Measurements from ENCODE around the gene CAP2.
"Not testable (repeated sequence)": the region's sequence is repeated elsewhere in the genome, so short reads cannot be mapped to it uniquely, and the experiment has no call there.

Gene CAP2

DNA sequence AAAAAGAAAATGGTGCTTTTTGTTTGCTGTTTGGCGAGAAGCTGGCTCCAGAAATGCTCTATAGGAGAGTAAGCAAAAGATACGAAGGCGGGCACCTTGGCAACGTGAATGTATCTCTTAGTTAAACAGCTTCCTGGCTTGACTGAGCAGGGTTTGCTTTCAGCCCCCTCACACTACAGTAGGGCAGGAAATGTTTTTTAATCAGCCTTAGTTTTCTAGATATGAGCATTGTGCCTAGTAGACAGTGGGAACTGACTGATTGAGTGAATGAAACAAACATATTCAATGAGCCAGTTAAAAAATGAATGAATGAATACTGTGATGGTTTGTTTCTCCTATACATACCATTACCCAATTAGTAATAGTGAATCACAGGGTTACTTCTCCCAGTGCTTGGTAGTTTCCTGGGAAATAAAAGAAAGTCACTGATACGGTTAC lies 19.9 kb downstream of the CAP2 start:
- H3K9me3 Mint-ChIP-seq: no peaks in the 10 kb centered on the region
- no peak for ATAC-seq (replicated peaks)
- no peak overlapping the region for H3K4me3 Mint-ChIP-seq
- H3K27me3 Mint-ChIP-seq: peaks cover 10 to 50% of the 10 kb centered on the region in 2 donors
- H3K36me3 Mint-ChIP-seq (ENCODE audit: insufficient read depth): no peaks in the 10 kb centered on the region
- no peaks in the 10 kb centered on the region for H3K4me1 Mint-ChIP-seq (ENCODE audit: low read depth in 2 of 2)
- no peak for DNase-seq
- no peak overlapping the region for H3K27ac Mint-ChIP-seq

- H3K27ac Mint-ChIP-seq; H3K36me3 Mint-ChIP-seq (ENCODE audit: insufficient read depth); ATAC-seq (replicated peaks); H3K4me3 Mint-ChIP-seq; H3K9me3 Mint-ChIP-seq; H3K4me1 Mint-ChIP-seq (ENCODE audit: low read depth in 2 of 2); DNase-seq: not testable (repeated sequence)
- peaks cover 10 to 51% of the 10 kb centered on the region in 2 donors for H3K27me3 Mint-ChIP-seq
Measured at GRCh38 chr6:17414395-17414794, 21.0 kb downstream of the CAP2 start.

GRCh38 chr6:17415321-17415720 lies 21.9 kb downstream of the CAP2 start:
- peaks cover 10 to 57% of the 10 kb centered on the region in 2 donors for H3K27me3 Mint-ChIP-seq
- H3K27ac Mint-ChIP-seq: no peak overlapping the region
- ATAC-seq (replicated peaks) (no peak), DNase-seq (no peak)
- H3K36me3 Mint-ChIP-seq (ENCODE audit: insufficient read depth): no peaks in the 10 kb centered on the region
- H3K4me3 Mint-ChIP-seq: no peak overlapping the region
- no peaks in the 10 kb centered on the region for H3K9me3 Mint-ChIP-seq
- H3K4me1 Mint-ChIP-seq (ENCODE audit: low read depth in 2 of 2): no peaks in the 10 kb centered on the region

GRCh38 chr6:17416806-17417205 lies 23.4 kb downstream of the CAP2 start:
- Mint-ChIP-seq H3K27me3 (peaks cover 23 to 64% of the 10 kb centered on the region in 2 donors), H3K27ac (no peak overlapping the region), H3K4me3 (no peak overlapping the region), H3K9me3 (no peaks in the 10 kb centered on the region), H3K4me1 (ENCODE audit: low read depth in 2 of 2) (no peaks in the 10 kb centered on the region), H3K36me3 (ENCODE audit: insufficient read depth) (no peaks in the 10 kb centered on the region)
- DNase-seq (no peak), ATAC-seq (replicated peaks) (no peak)

- H3K27me3 Mint-ChIP-seq: peaks cover 24 to 55% of the 10 kb centered on the region in 2 donors
- no peaks in the 10 kb centered on the region for H3K4me1 Mint-ChIP-seq (ENCODE audit: low read depth in 2 of 2)
- no peaks in the 10 kb centered on the region for H3K36me3 Mint-ChIP-seq (ENCODE audit: insufficient read depth)
- DNase-seq (no peak), ATAC-seq (replicated peaks) (no peak)
- no peaks in the 10 kb centered on the region for H3K9me3 Mint-ChIP-seq
- no peak overlapping the region for H3K4me3 Mint-ChIP-seq
- H3K27ac Mint-ChIP-seq: no peak overlapping the region
Measured at GRCh38 chr6:17417817-17418216, 24.4 kb downstream of the CAP2 start.

- ATAC-seq (replicated peaks): no peak
- Mint-ChIP-seq H3K9me3 (no peaks in the 10 kb centered on the region), H3K4me3 (no peak overlapping the region), H3K36me3 (ENCODE audit: insufficient read depth) (no peaks in the 10 kb centered on the region), H3K4me1 (ENCODE audit: low read depth in 2 of 2) (no peaks in the 10 kb centered on the region), H3K27me3 (peaks cover 24 to 48% of the 10 kb centered on the region in 2 donors), H3K27ac (no peak overlapping the region)
- DNase-seq: no peak
Measured at GRCh38 chr6:17418281-17419188, 25.1 kb downstream of the CAP2 start.

- no peaks in the 10 kb centered on the region for H3K36me3 Mint-ChIP-seq (ENCODE audit: insufficient read depth)
- H3K27me3 Mint-ChIP-seq: peaks cover 24 to 46% of the 10 kb centered on the region in 2 donors
- DNase-seq (no peak), ATAC-seq (replicated peaks) (no peak)
- no peaks in the 10 kb centered on the region for H3K9me3 Mint-ChIP-seq
- no peak overlapping the region for H3K27ac Mint-ChIP-seq
- H3K4me3 Mint-ChIP-seq: no peak overlapping the region
- no peaks in the 10 kb centered on the region for H3K4me1 Mint-ChIP-seq (ENCODE audit: low read depth in 2 of 2)
Measured at GRCh38 chr6:17419189-17419575, 25.8 kb downstream of the CAP2 start.

- DNase-seq (no peak), ATAC-seq (replicated peaks) (no peak)
- Mint-ChIP-seq H3K36me3 (ENCODE audit: insufficient read depth) (no peaks in the 10 kb centered on the region), H3K4me3 (no peak overlapping the region), H3K9me3 (no peaks in the 10 kb centered on the region), H3K4me1 (ENCODE audit: low read depth in 2 of 2) (no peaks in the 10 kb centered on the region), H3K27ac (no peak overlapping the region), H3K27me3 (peaks cover 25 to 46% of the 10 kb centered on the region in 2 donors)
Measured at GRCh38 chr6:17420368-17420767, 27.0 kb downstream of the CAP2 start.

DNA sequence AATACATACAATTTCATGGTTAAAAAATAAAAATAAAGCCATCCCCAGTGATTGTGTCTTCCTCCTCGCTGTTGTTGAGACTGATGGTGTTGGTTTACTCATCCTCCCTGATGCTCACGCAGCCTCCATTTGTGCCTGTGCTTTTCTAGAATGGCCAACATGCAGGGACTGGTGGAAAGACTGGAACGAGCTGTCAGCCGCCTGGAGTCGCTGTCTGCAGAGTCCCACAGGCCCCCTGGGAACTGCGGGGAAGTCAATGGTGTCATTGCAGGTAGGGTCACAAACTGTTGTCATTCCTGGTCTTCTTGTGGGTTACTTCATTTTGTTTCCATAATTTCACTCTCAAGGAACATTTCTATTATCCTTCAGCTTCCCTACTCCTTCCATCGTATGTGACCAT lies 28.0 kb downstream of the CAP2 start:
- H3K9me3 Mint-ChIP-seq: no peaks in the 10 kb centered on the region
- no peak for ATAC-seq (replicated peaks)
- no peak overlapping the region for H3K4me3 Mint-ChIP-seq

GRCh38 chr6:17423026-17423425 lies 29.6 kb downstream of the CAP2 start:
- DNase-seq (no peak), ATAC-seq (replicated peaks) (no peak)
- no peaks in the 10 kb centered on the region for H3K36me3 Mint-ChIP-seq (ENCODE audit: insufficient read depth)
- peaks cover 32 to 39% of the 10 kb centered on the region in 2 donors for H3K27me3 Mint-ChIP-seq
- no peak overlapping the region for H3K27ac Mint-ChIP-seq
- H3K4me3 Mint-ChIP-seq: no peak overlapping the region
- no peaks in the 10 kb centered on the region for H3K4me1 Mint-ChIP-seq (ENCODE audit: low read depth in 2 of 2)
- H3K9me3 Mint-ChIP-seq: no peaks in the 10 kb centered on the region

More for the DNA sequence above, 28.0 kb downstream of the CAP2 start:
- H3K27me3 Mint-ChIP-seq: peaks cover 25 to 36% of the 10 kb centered on the region in 2 donors
- no peaks in the 10 kb centered on the region for H3K4me1 Mint-ChIP-seq (ENCODE audit: low read depth in 2 of 2)
- no peaks in the 10 kb centered on the region for H3K36me3 Mint-ChIP-seq (ENCODE audit: insufficient read depth)
- DNase-seq: no peak
- no peak overlapping the region for H3K27ac Mint-ChIP-seq

GRCh38 chr6:17427062-17427461 lies 33.7 kb downstream of the CAP2 start:
- H3K36me3 Mint-ChIP-seq (ENCODE audit: insufficient read depth): no peaks in the 10 kb centered on the region
- H3K4me3 Mint-ChIP-seq: no peak overlapping the region
- DNase-seq (no peak), ATAC-seq (replicated peaks) (no peak)
- no peak overlapping the region for H3K27ac Mint-ChIP-seq
- H3K4me1 Mint-ChIP-seq (ENCODE audit: low read depth in 2 of 2): no peaks in the 10 kb centered on the region
- no peaks in the 10 kb centered on the region for H3K9me3 Mint-ChIP-seq
- H3K27me3 Mint-ChIP-seq: peaks cover 15 to 21% of the 10 kb centered on the region in 2 donors

DNA sequence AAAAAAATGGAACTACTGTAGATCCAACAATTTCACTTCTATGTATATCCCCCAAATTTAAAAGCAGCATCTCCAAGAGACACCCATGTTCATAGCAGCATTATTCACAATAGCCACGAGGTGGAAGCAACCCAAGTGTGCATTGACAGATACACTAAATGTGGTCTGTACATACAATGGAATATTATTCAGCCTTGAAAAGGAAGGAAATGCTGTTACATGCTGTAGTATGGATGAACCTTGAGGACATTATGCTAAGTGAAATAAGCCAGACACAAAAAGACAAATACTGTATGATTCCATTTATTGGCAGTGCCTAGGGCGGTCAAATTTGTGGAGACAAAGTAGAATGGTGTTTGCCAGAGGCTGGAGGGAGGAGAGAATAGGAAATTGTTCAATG lies 34.2 kb downstream of the CAP2 start:
- peaks cover 15 to 26% of the 10 kb centered on the region in 2 donors for H3K27me3 Mint-ChIP-seq
- no peak for DNase-seq

DNA sequence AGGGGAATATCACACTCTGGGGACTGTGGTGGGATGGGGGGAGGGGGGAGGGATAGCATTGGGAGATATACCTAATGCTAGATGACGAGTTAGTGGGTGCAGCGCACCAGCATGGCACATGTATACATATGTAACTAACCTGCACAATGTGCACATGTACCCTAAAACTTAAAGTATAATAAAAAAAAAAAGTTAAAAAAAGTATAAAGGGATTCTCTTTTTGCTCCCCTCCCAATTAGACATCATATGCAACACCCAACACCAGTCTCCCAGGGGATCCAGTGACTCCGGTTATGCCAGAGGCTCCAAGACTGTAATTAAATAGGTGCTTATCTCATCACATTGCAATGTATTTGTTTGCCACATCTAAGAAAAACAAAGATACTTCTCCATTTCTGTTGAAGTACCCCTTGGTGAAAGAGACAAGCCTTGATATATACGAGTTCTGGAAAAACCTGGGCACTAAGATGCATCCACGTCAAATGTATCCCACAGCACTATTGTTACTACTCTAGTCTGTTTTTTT lies 35.3 kb downstream of the CAP2 start:
- not testable (repeated sequence) for ATAC-seq (replicated peaks); H3K9me3 Mint-ChIP-seq; H3K4me1 Mint-ChIP-seq (ENCODE audit: low read depth in 2 of 2); DNase-seq; H3K4me3 Mint-ChIP-seq; H3K27ac Mint-ChIP-seq; H3K36me3 Mint-ChIP-seq (ENCODE audit: insufficient read depth)
- peaks cover 23 to 30% of the 10 kb centered on the region in 2 donors for H3K27me3 Mint-ChIP-seq

More for the DNA sequence above, 34.2 kb downstream of the CAP2 start:
- Mint-ChIP-seq H3K36me3 (ENCODE audit: insufficient read depth) (no peaks in the 10 kb centered on the region), H3K27ac (no peak overlapping the region), H3K4me3 (no peak overlapping the region), H3K9me3 (no peaks in the 10 kb centered on the region), H3K4me1 (ENCODE audit: low read depth in 2 of 2) (no peaks in the 10 kb centered on the region)
- ATAC-seq (replicated peaks): no peak

All from effector memory CD8-positive, alpha-beta T cell (primary cell).